ENCODE data around the gene ANXA6. TPM values are rescaled to one million over a fixed set of nuclear protein-coding genes. Genes with fewer than 3 reads are reported as not detected.

Gene ANXA6
- total RNA-seq, 1 experiment from 2014 or later = 385 TPM

- Histone ChIP-seq H3K27ac (no peak overlapping the region), H3K36me3 (peaks cover 81% of the 10 kb centered on the region)
Observed at GRCh38 chr5:151113651-151114050, 43.9 kb downstream of the ANXA6 start.

GRCh38 chr5:151110992-151111391, 46.6 kb downstream of the ANXA6 start:
- H3K27me3 ChIP-seq = no peaks in the 10 kb centered on the region
- H3K36me3 ChIP-seq = peaks cover 93% of the 10 kb centered on the region
- DNase-seq = no peak
- H3K27ac ChIP-seq = no peak overlapping the region
- no peak overlapping the region for H3K4me3 ChIP-seq
- H3K4me1 ChIP-seq = no peaks in the 10 kb centered on the region
- H3K9me3 ChIP-seq (replicated peaks) = no peaks in the 10 kb centered on the region

More at GRCh38 chr5:151113651-151114050, 43.9 kb downstream of the ANXA6 start:
- Histone ChIP-seq H3K4me3 (no peak overlapping the region), H3K27me3 (no peaks in the 10 kb centered on the region), H3K4me1 (no peaks in the 10 kb centered on the region), H3K9me3 (replicated peaks) (no peaks in the 10 kb centered on the region)
- no peak for DNase-seq

- DNase-seq = no peak
- Histone ChIP-seq H3K9me3 (replicated peaks) (no peaks in the 10 kb centered on the region), H3K27me3 (no peaks in the 10 kb centered on the region), H3K4me1 (no peaks in the 10 kb centered on the region), H3K4me3 (no peak overlapping the region), H3K36me3 (peaks cover 94% of the 10 kb centered on the region), H3K27ac (no peak overlapping the region)
Observed at GRCh38 chr5:151110122-151110681, 47.4 kb downstream of the ANXA6 start.

- H3K4me1 ChIP-seq = no peaks in the 10 kb centered on the region
- H3K4me3 ChIP-seq = no peak overlapping the region
- H3K9me3 ChIP-seq (replicated peaks) = no peaks in the 10 kb centered on the region
- H3K27me3 ChIP-seq = no peaks in the 10 kb centered on the region
- no peak for DNase-seq
- peaks cover 95% of the 10 kb centered on the region for H3K36me3 ChIP-seq
- H3K27ac ChIP-seq = no peak overlapping the region
Observed at GRCh38 chr5:151108566-151108965, 49.0 kb downstream of the ANXA6 start.

GRCh38 chr5:151107738-151108520, 49.6 kb downstream of the ANXA6 start:
- Histone ChIP-seq H3K27me3 (no peaks in the 10 kb centered on the region), H3K9me3 (replicated peaks) (no peaks in the 10 kb centered on the region), H3K4me1 (no peaks in the 10 kb centered on the region), H3K4me3 (no peak overlapping the region), H3K36me3 (peaks cover 95% of the 10 kb centered on the region), H3K27ac (no peak overlapping the region)
- DNase-seq = no peak

- H3K9me3 ChIP-seq (replicated peaks) = no peaks in the 10 kb centered on the region
- no peak overlapping the region for H3K27ac ChIP-seq
- no peaks in the 10 kb centered on the region for H3K27me3 ChIP-seq
- H3K4me1 ChIP-seq = no peaks in the 10 kb centered on the region
- H3K36me3 ChIP-seq = peaks cover 95% of the 10 kb centered on the region
- DNase-seq = no peak
- H3K4me3 ChIP-seq = no peak overlapping the region
Observed at GRCh38 chr5:151107084-151107483, 50.5 kb downstream of the ANXA6 start.

GRCh38 chr5:151106509-151106908, 51.1 kb downstream of the ANXA6 start:
- Histone ChIP-seq H3K27me3 (no peaks in the 10 kb centered on the region), H3K36me3 (peaks cover 95% of the 10 kb centered on the region), H3K4me1 (no peaks in the 10 kb centered on the region), H3K27ac (no peak overlapping the region), H3K4me3 (no peak overlapping the region), H3K9me3 (replicated peaks) (no peaks in the 10 kb centered on the region)
- no peak for DNase-seq

- H3K4me3 ChIP-seq = no peak overlapping the region
- H3K36me3 ChIP-seq = peaks cover 93% of the 10 kb centered on the region
- H3K27me3 ChIP-seq = no peaks in the 10 kb centered on the region
- H3K4me1 ChIP-seq = no peaks in the 10 kb centered on the region
- no peak overlapping the region for H3K27ac ChIP-seq
- no peak for DNase-seq
- H3K9me3 ChIP-seq (replicated peaks) = no peaks in the 10 kb centered on the region
Observed at GRCh38 chr5:151106043-151106442, 51.5 kb downstream of the ANXA6 start.

GRCh38 chr5:151105561-151105960, 52.0 kb downstream of the ANXA6 start:
- peaks cover 90% of the 10 kb centered on the region for H3K36me3 ChIP-seq

GRCh38 chr5:151104795-151105194, 52.8 kb downstream of the ANXA6 start:
- Histone ChIP-seq H3K4me3 (no peak overlapping the region), H3K36me3 (peaks cover 90% of the 10 kb centered on the region), H3K4me1 (no peaks in the 10 kb centered on the region), H3K27ac (no peak overlapping the region), H3K27me3 (no peaks in the 10 kb centered on the region), H3K9me3 (replicated peaks) (no peaks in the 10 kb centered on the region)
- no peak for DNase-seq

More at GRCh38 chr5:151105561-151105960, 52.0 kb downstream of the ANXA6 start:
- Histone ChIP-seq H3K4me1 (no peaks in the 10 kb centered on the region), H3K27me3 (no peaks in the 10 kb centered on the region), H3K9me3 (replicated peaks) (no peaks in the 10 kb centered on the region), H3K27ac (no peak overlapping the region), H3K4me3 (no peak overlapping the region)
- DNase-seq = no peak

- Histone ChIP-seq H3K9me3 (replicated peaks) (no peaks in the 10 kb centered on the region), H3K4me3 (no peak overlapping the region), H3K4me1 (peaks cover 4% of the 10 kb centered on the region; the same call in 1 of the 2 replicates), H3K36me3 (peaks cover 64% of the 10 kb centered on the region), H3K27ac (no peak overlapping the region), H3K27me3 (no peaks in the 10 kb centered on the region)
- DNase-seq = no peak
Observed at GRCh38 chr5:151101746-151102145, 55.8 kb downstream of the ANXA6 start.

- H3K4me3 ChIP-seq = no peak overlapping the region
- no peaks in the 10 kb centered on the region for H3K9me3 ChIP-seq (replicated peaks)
- no peak overlapping the region for H3K27ac ChIP-seq
- H3K27me3 ChIP-seq = no peaks in the 10 kb centered on the region
- H3K36me3 ChIP-seq = peaks cover 60% of the 10 kb centered on the region
- peaks cover 10% of the 10 kb centered on the region for H3K4me1 ChIP-seq
- DNase-seq = no peak
Observed at GRCh38 chr5:151101151-151101550, 56.4 kb downstream of the ANXA6 start.

GRCh38 chr5:151100681-151101080, 56.9 kb downstream of the ANXA6 start:
- no peak overlapping the region for H3K27ac ChIP-seq
- H3K4me3 ChIP-seq = no peak overlapping the region
- no peak for DNase-seq
- no peaks in the 10 kb centered on the region for H3K9me3 ChIP-seq (replicated peaks)
- H3K4me1 ChIP-seq = peaks cover 15% of the 10 kb centered on the region
- peaks cover 55% of the 10 kb centered on the region for H3K36me3 ChIP-seq
- H3K27me3 ChIP-seq = no peaks in the 10 kb centered on the region

- Histone ChIP-seq H3K36me3 (peaks cover 36% of the 10 kb centered on the region), H3K9me3 (replicated peaks) (no peaks in the 10 kb centered on the region), H3K4me1 (peaks cover 34% of the 10 kb centered on the region), H3K27me3 (no peaks in the 10 kb centered on the region), H3K27ac (no peak overlapping the region), H3K4me3 (no peak overlapping the region)
- DNase-seq = no peak
Observed at GRCh38 chr5:151098768-151099121, 58.8 kb downstream of the ANXA6 start.

- Histone ChIP-seq H3K4me3 (no peak overlapping the region), H3K27me3 (no peaks in the 10 kb centered on the region), H3K27ac (no peak overlapping the region), H3K4me1 (peaks cover 41% of the 10 kb centered on the region), H3K36me3 (peaks cover 29% of the 10 kb centered on the region), H3K9me3 (replicated peaks) (no peaks in the 10 kb centered on the region)
- no peak for DNase-seq
Observed at GRCh38 chr5:151097820-151098767, 59.5 kb downstream of the ANXA6 start.
